WI38 (cell line): Measurements from ENCODE around the gene CYP3A5.
"Not testable (repeated sequence)": the region's sequence is repeated elsewhere in the genome, so short reads cannot be mapped to it uniquely, and the experiment has no call there.

Source experiments
- H3K4me3 ChIP-seq: 2 replicates; pipeline ENCODE4 v1.5.1; 2011; ENCODE audit warnings: low read depth, mild to moderate bottlenecking, control low read depth, low read length
- CTCF ChIP-seq: IDR thresholded peaks from 2 replicates; pipeline ENCODE4 v1.5.1; 2012; ENCODE audit warnings: low read depth, mild to moderate bottlenecking, control low read depth, low read length

The CYP3A5 gene

GRCh38 chr7:99679400-99680191, at the start of gene CYP3A5:
Gene CYP3A5, minus strand, starts transcription at chr7:99679996. Its CDS starts 100 bp downstream, at chr7:99679896.
- H3K4me3 ChIP-seq = no peak within 1 kb of the TSS
- no peak for TF ChIP-seq CTCF

GRCh38 chr7:99728615-99729014, 48.8 kb upstream of the CYP3A5 start:
- H3K4me3 ChIP-seq = no peak overlapping the region
- TF ChIP-seq CTCF = no peak

- H3K4me3 ChIP-seq = not testable (repeated sequence)
These were observed 43.4 kb upstream of the CYP3A5 start for GRCh38 chr7:99723201-99723600.

GRCh38 chr7:99720800-99721595, 41.2 kb upstream of the CYP3A5 start:
- TF ChIP-seq CTCF = no peak

GRCh38 chr7:99719996-99720769, 40.4 kb upstream of the CYP3A5 start:
- no peak for TF ChIP-seq CTCF

More at GRCh38 chr7:99720800-99721595, 41.2 kb upstream of the CYP3A5 start:
- no peak overlapping the region for H3K4me3 ChIP-seq

GRCh38 chr7:99713995-99714570, 34.3 kb upstream of the CYP3A5 start:
- no peak overlapping the region for H3K4me3 ChIP-seq
- no peak for TF ChIP-seq CTCF

More at GRCh38 chr7:99719996-99720769, 40.4 kb upstream of the CYP3A5 start:
- H3K4me3 ChIP-seq = no peak overlapping the region
